HG02571 (cell line): Measurements from ENCODE around the gene BMPR1B.

Experiments used
- ATAC-seq: cut with Tn5 transposase; IDR thresholded peaks from one replicate; pipeline ENCODE4 v1.9.1; 2021; ENCODE audit warnings: mild to moderate bottlenecking, moderate library complexity; ENCODE audit not compliant: unreplicated experiment

BMPR1B gene

DNA sequence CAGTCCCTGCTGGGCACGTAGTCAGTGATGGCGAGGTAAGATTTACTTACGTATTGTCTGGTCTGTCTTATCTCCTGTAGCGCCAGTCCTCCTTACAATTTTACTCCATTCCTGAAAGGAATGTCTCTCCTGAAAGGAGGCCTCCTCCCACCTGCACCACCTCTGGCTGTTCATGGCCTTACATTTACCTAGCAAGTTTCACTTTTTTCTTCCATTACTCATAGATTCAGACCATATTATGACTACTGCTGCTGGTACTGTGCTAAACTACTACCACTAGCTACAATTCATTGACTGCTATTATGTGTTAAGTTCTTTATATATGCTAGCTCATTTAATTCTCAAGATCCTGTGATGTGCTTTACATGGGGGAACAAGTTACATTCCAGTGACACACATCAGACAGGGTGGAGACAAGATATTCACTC lies 189.9 kb downstream of the BMPR1B start:
- no peak for ATAC-seq

GRCh38 chr4:94954251-94954650 lies 196.5 kb downstream of the BMPR1B start:
- ATAC-seq = no peak

- ATAC-seq = no peak
Observed at GRCh38 chr4:94957030-94957429, 199.3 kb downstream of the BMPR1B start.

- ATAC-seq = no peak
Observed at GRCh38 chr4:94959307-94959706, 201.6 kb downstream of the BMPR1B start.

DNA sequence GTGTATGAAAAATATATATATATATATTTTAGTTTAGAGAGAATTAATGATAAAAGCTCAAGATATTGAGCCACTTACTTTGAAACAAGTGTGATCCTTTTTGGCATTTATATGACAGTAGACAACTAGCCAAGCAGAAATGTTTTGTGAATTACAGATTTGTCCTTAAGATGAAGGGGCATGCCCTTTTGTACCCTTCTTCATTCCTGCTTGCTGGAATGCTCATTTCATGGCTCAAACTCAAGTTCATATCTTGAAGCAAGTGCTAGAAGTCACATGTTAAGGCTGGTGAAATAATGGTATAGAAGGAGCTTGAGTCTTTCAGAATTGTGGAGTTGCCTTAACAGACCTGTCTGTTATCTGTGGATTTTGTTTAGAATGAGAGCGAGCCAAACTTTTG lies 203.0 kb downstream of the BMPR1B start:
- no peak for ATAC-seq

- no peak for ATAC-seq
Observed at GRCh38 chr4:94961420-94961819, 203.7 kb downstream of the BMPR1B start.

GRCh38 chr4:94962484-94962883 lies 204.7 kb downstream of the BMPR1B start:
- no peak for ATAC-seq

DNA sequence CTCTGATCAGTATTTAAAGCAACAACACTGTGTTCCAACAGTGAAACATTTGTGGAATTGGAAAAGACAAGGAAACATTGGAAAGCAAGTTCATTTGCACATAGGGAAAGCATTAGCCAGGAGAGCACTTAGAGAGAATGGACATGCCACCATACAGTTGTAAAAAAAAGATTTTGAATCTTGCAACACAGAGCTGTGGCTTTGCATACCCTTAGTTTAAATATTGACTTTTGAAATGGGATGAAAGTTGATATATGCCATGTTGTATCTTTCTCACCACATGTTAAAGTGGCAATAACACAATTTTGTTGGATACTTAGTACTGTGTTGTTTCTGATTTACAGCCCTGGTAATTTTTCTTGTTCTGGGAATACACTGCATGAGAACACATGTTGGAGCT lies 208.1 kb downstream of the BMPR1B start:
- no peak for ATAC-seq

GRCh38 chr4:94968493-94968892 lies 210.7 kb downstream of the BMPR1B start:
- ATAC-seq = no peak

- ATAC-seq = no peak
Observed at GRCh38 chr4:94970650-94971049, 212.9 kb downstream of the BMPR1B start.

DNA sequence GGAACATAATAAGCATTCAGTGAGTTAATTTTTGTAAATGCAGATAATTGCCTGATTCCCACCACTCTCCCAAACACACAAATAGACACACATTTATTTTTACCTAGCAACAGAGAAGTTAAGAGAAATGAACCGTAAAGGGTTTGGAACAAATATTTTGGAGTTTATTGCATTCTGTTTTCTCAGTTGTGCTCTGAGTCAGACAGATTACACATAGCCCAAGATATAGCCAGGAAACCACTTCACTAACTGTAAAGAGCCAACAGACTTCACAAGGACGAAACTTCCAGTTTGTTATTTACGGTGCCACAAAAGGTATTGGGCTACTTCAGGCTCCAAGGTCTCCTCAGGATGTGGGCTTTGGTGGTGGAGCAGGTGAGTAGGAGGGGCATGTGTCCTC lies 217.0 kb downstream of the BMPR1B start:
- ATAC-seq = no peak

DNA sequence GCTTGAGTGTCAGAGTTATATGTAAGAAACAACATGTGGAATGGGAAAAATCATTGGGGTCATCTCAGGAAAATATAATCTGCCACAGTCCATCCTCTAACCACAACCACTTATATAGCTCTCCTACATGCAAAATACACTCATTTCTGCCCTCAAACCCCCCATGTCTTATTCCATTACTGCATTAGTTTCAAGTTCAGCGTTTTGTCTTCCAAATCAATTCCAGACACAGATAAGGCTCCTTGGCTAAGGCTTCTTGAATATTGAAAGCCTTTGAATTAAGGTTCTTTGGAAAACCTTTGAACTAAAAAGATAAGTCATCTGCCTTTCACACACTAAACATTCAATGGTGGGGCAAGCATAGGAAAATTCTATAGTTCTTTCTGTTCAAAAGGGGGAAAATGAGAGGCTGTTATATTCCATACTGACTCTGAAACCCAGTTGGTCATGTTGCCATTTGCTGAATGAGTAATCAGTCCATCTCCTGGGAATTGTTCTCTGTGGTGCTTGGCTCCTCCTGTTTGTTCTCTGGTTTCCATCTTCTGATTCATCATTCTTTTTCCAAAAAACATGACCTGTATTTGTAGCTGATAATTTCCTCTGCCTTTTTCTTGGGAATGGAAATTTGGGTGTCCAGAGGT lies 218.7 kb downstream of the BMPR1B start:
- no peak for ATAC-seq

DNA sequence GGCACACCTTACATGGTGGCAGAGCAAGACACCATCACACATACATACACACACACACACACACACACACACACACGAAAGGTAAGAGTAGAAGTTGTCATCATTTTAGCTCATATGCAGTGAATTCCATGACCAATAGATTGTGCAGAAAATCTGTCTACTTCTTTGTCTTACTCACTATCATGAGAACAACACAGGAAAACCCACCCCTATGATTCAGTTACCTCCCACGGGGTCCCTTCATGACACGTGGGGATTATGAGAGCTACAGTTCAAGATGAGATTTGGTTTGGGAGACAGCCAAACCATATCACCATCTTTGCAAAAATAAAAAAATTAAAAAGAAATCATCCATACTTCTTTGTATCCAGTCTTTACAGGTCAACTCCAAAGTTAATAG lies 221.1 kb downstream of the BMPR1B start:
- ATAC-seq = no peak

GRCh38 chr4:94979621-94980020 lies 221.9 kb downstream of the BMPR1B start:
- ATAC-seq = no peak

DNA sequence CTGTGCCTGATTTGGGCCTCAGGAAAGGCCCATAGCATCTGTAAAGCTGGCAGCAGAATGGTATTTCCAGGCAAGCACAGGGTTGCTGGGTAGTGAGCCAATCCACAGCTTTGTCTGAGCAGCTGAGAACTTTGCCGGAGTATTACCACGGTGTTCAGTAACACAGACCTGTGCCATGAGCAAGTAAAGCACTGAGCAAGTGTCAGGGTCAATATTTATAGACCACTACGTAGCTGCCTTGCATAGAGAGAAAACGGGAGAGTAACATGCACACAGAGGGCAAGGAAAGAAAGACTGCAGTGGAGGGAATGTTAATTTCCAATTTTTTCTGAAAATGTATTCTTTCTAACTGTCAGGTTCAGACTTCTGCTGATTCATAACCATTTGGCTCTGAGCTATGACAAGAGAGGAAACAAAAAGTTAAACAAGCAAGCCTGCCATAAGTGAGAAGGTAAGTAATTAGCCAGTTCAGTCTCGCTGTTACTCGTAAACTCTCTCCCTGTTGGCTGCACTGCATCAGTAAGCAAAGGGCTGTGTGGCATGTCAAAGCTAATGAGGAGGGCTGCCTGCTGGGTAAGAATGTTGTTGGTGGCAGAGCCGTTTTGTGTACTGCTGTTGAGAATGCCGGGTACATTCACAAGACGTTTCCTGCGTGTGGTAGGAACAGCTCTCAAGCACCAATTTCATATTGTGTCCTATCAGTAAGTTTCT lies 238.1 kb downstream of the BMPR1B start:
- ATAC-seq = no peak

GRCh38 chr4:95000076-95000648 lies 242.4 kb downstream of the BMPR1B start:
- ATAC-seq = no peak

DNA sequence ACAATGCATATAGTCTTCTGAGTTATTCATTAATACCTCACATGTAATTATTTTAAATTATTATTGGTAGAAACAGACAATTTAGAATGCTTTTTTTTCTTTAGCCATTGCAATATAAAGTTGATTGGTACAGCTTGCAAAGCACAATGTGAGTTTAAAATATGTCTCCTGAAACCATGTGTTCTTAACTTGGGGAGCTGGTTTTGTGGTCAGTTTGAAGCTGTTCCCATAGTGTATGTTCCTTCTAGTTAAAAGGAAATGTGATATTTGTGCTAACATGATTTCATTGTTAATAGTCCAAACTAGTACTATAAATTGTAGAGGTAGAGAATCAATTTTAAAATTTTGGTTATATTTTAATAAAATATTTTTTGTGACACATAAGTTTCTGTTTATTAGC lies 247.2 kb downstream of the BMPR1B start:
- ATAC-seq = no peak

DNA sequence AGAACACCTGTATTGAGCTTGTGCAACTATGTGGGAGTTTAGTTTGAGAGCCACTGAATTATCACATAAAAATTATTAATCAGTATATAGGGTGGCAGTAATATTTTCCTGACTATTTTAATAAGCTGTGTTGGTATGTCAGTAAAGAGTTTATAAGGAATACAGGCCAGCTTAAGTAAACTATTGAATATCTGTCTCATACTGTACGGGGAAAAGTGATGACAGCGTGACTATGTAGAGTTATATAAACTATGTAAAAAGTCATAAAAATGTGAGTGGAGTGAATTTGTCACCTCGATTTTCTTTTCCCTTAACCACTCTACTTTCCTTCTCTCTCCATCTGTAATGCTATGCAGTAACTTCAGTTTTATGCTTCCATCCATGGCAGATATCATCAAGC lies 250.2 kb downstream of the BMPR1B start:
- ATAC-seq = no peak

DNA sequence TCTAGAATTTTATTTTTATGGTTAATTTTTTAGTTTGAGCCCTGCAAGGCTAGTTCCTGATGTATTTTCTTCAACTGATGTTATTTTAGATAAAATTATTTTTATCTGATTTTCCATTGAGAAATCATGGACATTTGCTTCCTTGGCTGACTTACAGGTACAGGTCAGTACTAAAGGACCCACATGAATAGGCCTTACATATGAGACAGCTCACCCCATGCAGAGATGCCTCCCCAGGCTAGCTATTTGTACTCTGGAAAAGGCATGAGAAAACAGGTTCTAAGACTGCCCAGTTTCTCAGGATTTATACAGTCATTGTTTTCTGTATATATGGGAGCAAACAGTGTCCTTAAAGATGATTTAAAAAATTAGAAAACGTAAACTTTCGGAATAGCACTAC lies 255.5 kb downstream of the BMPR1B start:
- no peak for ATAC-seq

DNA sequence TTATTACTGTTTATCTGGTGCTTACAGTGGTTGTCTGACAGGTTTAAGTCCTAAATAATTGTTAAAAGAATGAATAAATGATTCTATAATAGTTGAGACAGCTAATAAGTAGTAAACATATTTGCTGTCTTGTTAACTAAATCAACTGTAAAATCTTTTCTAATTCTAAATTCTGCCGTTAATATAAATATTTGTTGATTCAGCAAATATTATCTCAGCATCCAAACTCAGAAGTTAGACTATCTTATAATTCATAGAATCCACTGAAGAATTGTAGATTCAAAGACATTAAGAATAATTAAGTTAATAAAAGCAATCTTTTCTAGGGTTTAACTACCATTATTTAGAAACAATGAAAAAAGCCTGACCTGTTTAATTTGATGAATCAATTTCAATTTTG lies 256.3 kb downstream of the BMPR1B start:
- no peak for ATAC-seq

DNA sequence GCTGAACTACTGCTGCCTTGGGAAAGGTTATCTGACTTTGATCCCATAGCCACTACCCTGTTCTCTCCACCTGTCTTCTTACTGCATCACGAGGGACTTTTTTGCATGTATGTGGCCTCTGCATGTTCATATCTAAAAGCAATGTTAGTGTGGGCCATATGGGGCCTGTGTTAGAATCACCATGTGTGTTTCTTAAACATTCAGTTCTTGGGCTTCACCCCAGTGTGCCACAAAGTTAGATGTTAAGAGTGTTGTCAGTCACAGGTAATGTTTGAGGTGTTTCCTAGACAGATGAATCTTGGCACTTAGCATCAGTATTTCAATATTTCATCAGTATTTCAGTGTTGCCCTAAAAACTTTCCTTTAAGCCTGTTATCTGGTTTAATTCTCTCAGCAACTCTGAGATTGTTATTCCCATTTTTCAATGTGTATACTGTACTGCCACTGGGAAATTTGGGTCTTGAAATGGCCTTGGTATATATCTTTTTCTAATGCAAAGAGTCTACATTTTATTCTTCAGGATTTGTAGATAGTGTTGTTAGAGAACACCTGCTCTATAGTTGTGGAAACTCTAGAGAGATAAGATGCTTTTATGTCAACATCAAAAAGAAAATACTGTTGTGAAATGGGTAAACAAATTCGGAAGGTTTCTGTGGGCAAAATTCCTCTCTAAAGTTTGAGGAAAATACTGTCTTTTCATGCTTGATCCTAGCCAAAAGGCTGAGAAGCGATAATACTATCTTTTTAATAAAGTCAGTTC lies 259.7 kb downstream of the BMPR1B start:
- ATAC-seq = no peak

DNA sequence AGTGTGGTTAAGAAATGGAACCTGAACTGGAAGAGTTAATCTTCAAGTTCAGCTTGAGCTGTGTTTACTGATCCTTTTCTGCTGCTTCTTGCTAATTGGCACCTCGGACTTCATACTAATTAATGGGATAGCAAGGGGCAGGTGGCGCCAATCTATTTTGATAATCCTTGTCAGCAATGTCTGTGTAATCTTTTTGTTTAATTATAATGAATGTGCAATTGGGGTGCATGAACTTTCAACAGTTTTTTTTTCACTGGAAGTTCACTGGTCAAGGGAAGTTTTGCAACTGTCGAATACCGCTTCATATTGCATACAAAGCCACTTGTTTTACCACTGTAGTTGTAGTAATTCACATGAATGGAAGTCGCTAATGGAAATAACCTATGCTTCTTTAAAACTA lies 261.0 kb downstream of the BMPR1B start:
- ATAC-seq = no peak
